ENCODE results near the gene HOXA1.

Gene HOXA1

GRCh38 chr7:27105301-27106031, 9.7 kb upstream of the HOXA1 start:
- no peak for DNase-seq (ENCODE audit: low read depth in 3 of 3)

- no peak for DNase-seq (ENCODE audit: low read depth in 3 of 3)
These were observed 8.7 kb upstream of the HOXA1 start for GRCh38 chr7:27104341-27105058.

GRCh38 chr7:27103489-27104226, 7.9 kb upstream of the HOXA1 start:
- DNase-seq (ENCODE audit: low read depth in 3 of 3) = no peak

GRCh38 chr7:27102581-27103442, 7.0 kb upstream of the HOXA1 start, which contains the start of gene HOXA2:
Gene HOXA2 (minus strand): TSS chr7:27102683. CDS start chr7:27102500, 183 bp downstream.
- DNase-seq (ENCODE audit: low read depth in 3 of 3) = no peak

- no peak for DNase-seq (ENCODE audit: low read depth in 3 of 3)
These were observed 6.3 kb upstream of the HOXA1 start for GRCh38 chr7:27101957-27102580.

GRCh38 chr7:27101171-27101956, 5.6 kb upstream of the HOXA1 start:
- DNase-seq (ENCODE audit: low read depth in 3 of 3) = no peak

GRCh38 chr7:27100694-27101170, 4.9 kb upstream of the HOXA1 start:
- DNase-seq (ENCODE audit: low read depth in 3 of 3) = no peak

GRCh38 chr7:27099453-27100370, 3.9 kb upstream of the HOXA1 start:
- DNase-seq (ENCODE audit: low read depth in 3 of 3) = no peak

GRCh38 chr7:27098578-27099451, 3.0 kb upstream of the HOXA1 start:
- no peak for DNase-seq (ENCODE audit: low read depth in 3 of 3)

GRCh38 chr7:27097686-27098577, 2.1 kb upstream of the HOXA1 start:
- DNase-seq (ENCODE audit: low read depth in 3 of 3) = no peak

- DNase-seq (ENCODE audit: low read depth in 3 of 3) = no peak
These were observed 1.1 kb upstream of the HOXA1 start for GRCh38 chr7:27096768-27097514.

- DNase-seq (ENCODE audit: low read depth in 3 of 3) = peak in 1 of 3 experiments; percentile 6
These were observed 527 bp downstream of the HOXA1 start for GRCh38 chr7:27095050-27095896.

- DNase-seq (ENCODE audit: low read depth in 3 of 3) = no peak
These were observed 1.3 kb downstream of the HOXA1 start for GRCh38 chr7:27094304-27095049.

- DNase-seq (ENCODE audit: low read depth in 3 of 3) = no peak
These were observed 2.5 kb downstream of the HOXA1 start for GRCh38 chr7:27093184-27093895.
